Measurements from ENCODE around the gene PDE8A.

Gene PDE8A

GRCh38 chr15:84946772-84947489 lies 34.7 kb upstream of the PDE8A start:
- POLR2A ChIA-PET = no interaction called here
- CTCF ChIA-PET = interaction anchor here (0.6 to 2.3 kb wide), 5 partner anchors 8 to 60 kb away, joined by 3 to 11 read pairs (median 5); no protein-coding TSS in a partner anchor
- Histone ChIP-seq H3K36me3 (ENCODE audit: control insufficient read depth in 2 of 2, insufficient read depth in 1 of 2, low read length in 2 of 2) (no peaks in the 10 kb centered on the region), H3K4me1 (ENCODE audit: control insufficient read depth, insufficient read depth, low read length) (no peaks in the 10 kb centered on the region), H3K27ac (ENCODE audit: extremely low read depth, low read depth, low read length) (no peak overlapping the region), H3K9me3 (ENCODE audit: control insufficient read depth, insufficient read depth, low read depth, low read length) (no peaks in the 10 kb centered on the region), H3K4me3 (ENCODE audit: low read depth, low read length) (no peak overlapping the region)
- TF ChIP-seq ZNF404 (tag by site-specific recombination; IDR thresholded peaks at IDR 0.05) (no peak), ZNF600 (tag by site-specific recombination; IDR thresholded peaks at IDR 0.05) (no peak)

- TF ChIP-seq ZNF660 (tag by site-specific recombination; IDR thresholded peaks at IDR 0.05) = 0 out of 2 replicates have a peak, but pooled peaks have one; percentile 39
- no peak for TF ChIP-seq ZNF658 (tag by site-specific recombination; IDR thresholded peaks at IDR 0.05)
- TF ChIP-seq ZNF600 (tag by site-specific recombination; IDR thresholded peaks at IDR 0.05) = peak; percentile 79
- TF ChIP-seq AEBP2 (tag by site-specific recombination; IDR thresholded peaks at IDR 0.05; ENCODE audit: borderline replicate concordance) = no peak
- no peaks in the 10 kb centered on the region for H3K9me3 ChIP-seq (ENCODE audit: control insufficient read depth, insufficient read depth, low read depth, low read length)
- H3K4me1 ChIP-seq (ENCODE audit: control insufficient read depth, insufficient read depth, low read length) = no peaks in the 10 kb centered on the region
- H3K27ac ChIP-seq (ENCODE audit: extremely low read depth, low read depth, low read length) = no peak overlapping the region
- CTCF ChIA-PET = interaction anchor here (0.7 to 2.3 kb wide), 7 partner anchors 7 to 103 kb away, joined by 3 to 11 read pairs (median 5); no protein-coding TSS in a partner anchor
- no peak overlapping the region for H3K4me3 ChIP-seq (ENCODE audit: low read depth, low read length)
- POLR2A ChIA-PET = no interaction called here
- H3K36me3 ChIP-seq (ENCODE audit: control insufficient read depth in 2 of 2, insufficient read depth in 1 of 2, low read length in 2 of 2) = no peaks in the 10 kb centered on the region
Measured at GRCh38 chr15:84947947-84948830, 33.5 kb upstream of the PDE8A start.

GRCh38 chr15:84949043-84949442 lies 32.6 kb upstream of the PDE8A start:
- Histone ChIP-seq H3K9me3 (ENCODE audit: control insufficient read depth, insufficient read depth, low read depth, low read length) (no peaks in the 10 kb centered on the region), H3K36me3 (ENCODE audit: control insufficient read depth in 2 of 2, insufficient read depth in 1 of 2, low read length in 2 of 2) (no peaks in the 10 kb centered on the region), H3K27ac (ENCODE audit: extremely low read depth, low read depth, low read length) (no peak overlapping the region), H3K4me3 (ENCODE audit: low read depth, low read length) (no peak overlapping the region), H3K4me1 (ENCODE audit: control insufficient read depth, insufficient read depth, low read length) (no peaks in the 10 kb centered on the region)
- TF ChIP-seq ZNF658 (tag by site-specific recombination; IDR thresholded peaks at IDR 0.05) (no peak), ZNF350 (tag by site-specific recombination; IDR thresholded peaks at IDR 0.05) (no peak), ZNF654 (tag by site-specific recombination; IDR thresholded peaks at IDR 0.05; ENCODE audit: low read depth) (no peak), ZBTB48 (tag by site-specific recombination; IDR thresholded peaks at IDR 0.05) (no peak), ZNF280D (tag by site-specific recombination; IDR thresholded peaks at IDR 0.05) (no peak), IKZF3 (tag by site-specific recombination; IDR thresholded peaks at IDR 0.05) (no peak), ZEB2 (tag by site-specific recombination; IDR thresholded peaks at IDR 0.05) (no peak), AEBP2 (tag by site-specific recombination; IDR thresholded peaks at IDR 0.05; ENCODE audit: borderline replicate concordance) (no peak), ZNF623 (tag by site-specific recombination; IDR thresholded peaks at IDR 0.05) (no peak), ZNF561 (tag by site-specific recombination; IDR thresholded peaks at IDR 0.05; ENCODE audit: borderline replicate concordance) (no peak), ZNF510 (tag by site-specific recombination; IDR thresholded peaks at IDR 0.05; ENCODE audit: insufficient replicate concordance) (no peak), OSR2 (tag by site-specific recombination; IDR thresholded peaks at IDR 0.05) (no peak), ZNF138 (tag by site-specific recombination; IDR thresholded peaks at IDR 0.05; ENCODE audit: borderline replicate concordance) (no peak), ZNF302 (tag by site-specific recombination; IDR thresholded peaks at IDR 0.05; ENCODE audit: low read depth) (no peak), TRIM28 (IDR thresholded peaks at IDR 0.05; ENCODE audit: borderline replicate concordance, low read length) (no peak), GFI1B (tag by site-specific recombination; IDR thresholded peaks at IDR 0.05) (no peak)
- ChIA-PET CTCF (interaction anchor here (1.7 to 2.3 kb wide), 2 partner anchors 9 to 104 kb away, joined by 7 to 11 read pairs; no protein-coding TSS in a partner anchor), POLR2A (no interaction called here)
